Measurements from ENCODE around the gene NCKAP5.

NCKAP5 gene

DNA sequence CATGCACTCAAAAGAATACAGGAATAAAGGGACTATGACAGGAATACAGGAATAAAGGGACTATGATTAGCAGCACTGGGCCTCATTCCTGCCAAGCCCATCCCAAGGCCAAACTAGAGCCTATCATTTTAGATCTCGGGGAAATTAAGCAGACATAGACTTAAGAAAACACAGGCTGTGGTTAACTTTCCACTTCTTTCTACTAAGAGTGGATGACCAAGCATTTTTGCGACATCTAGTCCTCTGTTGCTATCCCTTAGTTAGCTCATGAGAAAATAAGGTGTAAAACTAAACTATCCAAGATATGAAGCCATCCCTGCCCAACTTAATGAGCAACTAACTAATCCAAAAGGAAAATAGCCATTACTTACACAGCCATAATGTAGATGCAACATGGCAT is 904.2 kb downstream of the NCKAP5 start:
- Histone ChIP-seq H3K9ac (ENCODE audit: low read depth in 1 of 2, low read length in 2 of 2) (no peak overlapping the region), H3K36me3 (ENCODE audit: control insufficient read depth in 1 of 2, insufficient read depth in 2 of 2, low read length in 2 of 2) (no peaks in the 10 kb centered on the region), H3K27ac (ENCODE audit: low read depth, low read length) (no peak overlapping the region), H3K9me3 (ENCODE audit: control insufficient read depth in 1 of 2, low read length in 2 of 2) (no peaks in the 10 kb centered on the region), H3K4me1 (ENCODE audit: control insufficient read depth in 1 of 2, insufficient read depth in 2 of 2, low read length in 2 of 2) (no peaks in the 10 kb centered on the region), H3K27me3 (ENCODE audit: control insufficient read depth in 1 of 2, insufficient read depth in 2 of 2, low read length in 2 of 2) (peaks cover 11 to 22% of the 10 kb centered on the region in 2 donors), H3K4me3 (ENCODE audit: low read depth in 1 of 2, low read length in 2 of 2) (no peak overlapping the region)

DNA sequence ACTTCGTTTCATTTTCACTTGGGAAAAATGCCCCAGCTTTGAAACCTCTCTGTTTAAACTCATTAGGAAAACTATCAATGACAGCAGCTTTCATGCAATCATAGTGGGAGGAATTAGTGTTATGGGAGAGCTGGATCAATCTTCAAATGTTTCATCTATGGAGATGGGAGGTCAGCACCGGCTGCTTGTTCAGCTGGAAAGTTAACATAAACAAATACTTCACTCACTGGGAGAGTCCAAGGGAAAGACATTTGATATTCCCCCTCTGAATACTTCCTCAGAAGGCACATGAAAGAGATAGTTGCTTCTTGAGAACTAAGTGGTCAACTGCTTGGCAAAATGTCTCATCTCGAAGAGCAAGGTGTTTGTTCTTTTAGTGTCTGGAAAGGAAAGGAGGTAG is 905.5 kb downstream of the NCKAP5 start:
- peaks cover 8% of the 10 kb centered on the region in 2 donors for H3K27me3 ChIP-seq (ENCODE audit: control insufficient read depth in 1 of 2, insufficient read depth in 2 of 2, low read length in 2 of 2)
- no peaks in the 10 kb centered on the region for H3K9me3 ChIP-seq (ENCODE audit: control insufficient read depth in 1 of 2, low read length in 2 of 2)
- no peaks in the 10 kb centered on the region for H3K4me1 ChIP-seq (ENCODE audit: control insufficient read depth in 1 of 2, insufficient read depth in 2 of 2, low read length in 2 of 2)
- no peak overlapping the region for H3K9ac ChIP-seq (ENCODE audit: low read depth in 1 of 2, low read length in 2 of 2)
- H3K4me3 ChIP-seq (ENCODE audit: low read depth in 1 of 2, low read length in 2 of 2): no peak overlapping the region
- no peak overlapping the region for H3K27ac ChIP-seq (ENCODE audit: low read depth, low read length)
- no peaks in the 10 kb centered on the region for H3K36me3 ChIP-seq (ENCODE audit: control insufficient read depth in 1 of 2, insufficient read depth in 2 of 2, low read length in 2 of 2)

DNA sequence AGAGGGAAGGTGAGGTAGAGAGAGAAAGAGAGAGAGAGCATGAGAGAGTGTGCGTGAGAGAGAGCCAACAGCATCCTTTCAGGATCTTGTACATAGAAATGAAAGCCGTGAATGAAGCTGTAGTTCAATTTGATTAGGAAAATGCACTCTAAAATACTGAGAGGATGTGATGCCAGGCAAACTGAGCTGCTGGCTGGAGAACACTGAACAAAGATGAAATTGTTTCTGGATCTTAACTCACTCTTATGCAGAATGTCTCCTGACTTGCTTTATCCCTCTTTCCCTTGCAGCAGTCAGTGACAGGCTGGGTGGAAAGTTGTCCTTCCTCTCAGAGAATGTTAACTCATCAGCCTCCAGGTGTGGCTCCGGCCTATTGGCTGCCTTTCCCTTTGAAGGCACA is 908.9 kb downstream of the NCKAP5 start:
- no peaks in the 10 kb centered on the region for H3K27me3 ChIP-seq (ENCODE audit: control insufficient read depth in 1 of 2, insufficient read depth in 2 of 2, low read length in 2 of 2)
- no peaks in the 10 kb centered on the region for H3K9me3 ChIP-seq (ENCODE audit: control insufficient read depth in 1 of 2, low read length in 2 of 2)
- no peak overlapping the region for H3K9ac ChIP-seq (ENCODE audit: low read depth in 1 of 2, low read length in 2 of 2)
- no peaks in the 10 kb centered on the region for H3K36me3 ChIP-seq (ENCODE audit: control insufficient read depth in 1 of 2, insufficient read depth in 2 of 2, low read length in 2 of 2)
- no peaks in the 10 kb centered on the region for H3K4me1 ChIP-seq (ENCODE audit: control insufficient read depth in 1 of 2, insufficient read depth in 2 of 2, low read length in 2 of 2)
- H3K4me3 ChIP-seq (ENCODE audit: low read depth in 1 of 2, low read length in 2 of 2): no peak overlapping the region
- no peak overlapping the region for H3K27ac ChIP-seq (ENCODE audit: low read depth, low read length)

DNA sequence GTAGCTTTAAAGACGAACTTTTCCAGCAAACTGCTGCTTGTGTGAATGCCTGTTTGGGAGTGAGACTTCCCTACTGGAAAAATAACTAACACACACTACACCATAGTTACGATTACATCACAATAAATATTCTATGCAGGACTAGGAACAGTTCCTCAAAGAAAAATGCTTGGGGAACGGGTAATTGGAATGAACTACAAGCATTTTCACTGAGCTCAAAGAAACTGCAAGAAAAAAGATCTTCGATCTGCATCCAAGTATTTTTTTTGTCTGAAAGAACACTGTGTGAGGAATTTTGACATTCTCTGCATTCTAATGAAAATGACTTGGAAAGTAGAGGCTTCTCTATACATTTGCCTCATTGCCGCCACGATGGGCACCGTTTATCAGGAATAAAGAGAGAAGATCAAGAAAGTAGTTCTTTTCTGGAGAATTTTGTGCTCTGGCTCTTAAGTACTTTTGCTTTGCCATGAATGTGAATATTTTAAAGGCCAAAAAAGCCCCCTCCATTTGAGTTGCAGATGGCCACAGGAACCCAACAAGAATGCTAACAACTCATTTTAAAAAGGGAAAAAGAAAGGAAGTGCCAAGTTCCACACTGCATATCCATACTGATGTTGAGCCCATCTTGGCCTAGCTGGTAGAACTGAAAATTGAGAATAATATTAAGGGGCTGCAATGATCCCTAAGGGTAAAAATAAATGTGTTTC is 911.8 kb downstream of the NCKAP5 start:
- Histone ChIP-seq H3K9ac (ENCODE audit: low read depth in 1 of 2, low read length in 2 of 2) (no peak overlapping the region), H3K9me3 (ENCODE audit: control insufficient read depth in 1 of 2, low read length in 2 of 2) (no peaks in the 10 kb centered on the region)

DNA sequence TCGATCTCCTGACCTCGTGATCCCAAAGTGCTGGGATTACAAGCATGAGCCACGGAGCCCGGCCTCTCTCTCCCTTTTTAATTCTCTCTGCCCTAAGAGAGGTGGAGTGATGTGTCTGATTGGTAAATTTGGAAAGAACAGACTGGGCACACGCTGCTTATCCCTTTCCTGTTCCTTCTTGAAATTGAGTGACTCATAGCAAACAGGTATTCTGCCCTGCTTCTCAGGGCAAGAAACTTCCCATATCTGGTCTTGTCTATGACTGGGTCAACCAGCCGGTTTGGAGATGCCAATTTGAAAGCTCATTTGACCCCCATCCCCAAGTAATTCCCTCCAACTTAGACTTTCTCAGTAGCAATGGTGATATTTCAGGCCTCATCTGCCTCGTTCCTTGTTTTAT is 913.3 kb downstream of the NCKAP5 start:
- no peaks in the 10 kb centered on the region for H3K4me1 ChIP-seq (ENCODE audit: control insufficient read depth in 1 of 2, insufficient read depth in 2 of 2, low read length in 2 of 2)
- no peak overlapping the region for H3K9ac ChIP-seq (ENCODE audit: low read depth in 1 of 2, low read length in 2 of 2)

More for the DNA sequence above, 911.8 kb downstream of the NCKAP5 start:
- Histone ChIP-seq H3K27ac (ENCODE audit: low read depth, low read length) (no peak overlapping the region), H3K27me3 (ENCODE audit: control insufficient read depth in 1 of 2, insufficient read depth in 2 of 2, low read length in 2 of 2) (no peaks in the 10 kb centered on the region), H3K4me3 (ENCODE audit: low read depth in 1 of 2, low read length in 2 of 2) (no peak overlapping the region), H3K4me1 (ENCODE audit: control insufficient read depth in 1 of 2, insufficient read depth in 2 of 2, low read length in 2 of 2) (no peaks in the 10 kb centered on the region), H3K36me3 (ENCODE audit: control insufficient read depth in 1 of 2, insufficient read depth in 2 of 2, low read length in 2 of 2) (no peaks in the 10 kb centered on the region)

DNA sequence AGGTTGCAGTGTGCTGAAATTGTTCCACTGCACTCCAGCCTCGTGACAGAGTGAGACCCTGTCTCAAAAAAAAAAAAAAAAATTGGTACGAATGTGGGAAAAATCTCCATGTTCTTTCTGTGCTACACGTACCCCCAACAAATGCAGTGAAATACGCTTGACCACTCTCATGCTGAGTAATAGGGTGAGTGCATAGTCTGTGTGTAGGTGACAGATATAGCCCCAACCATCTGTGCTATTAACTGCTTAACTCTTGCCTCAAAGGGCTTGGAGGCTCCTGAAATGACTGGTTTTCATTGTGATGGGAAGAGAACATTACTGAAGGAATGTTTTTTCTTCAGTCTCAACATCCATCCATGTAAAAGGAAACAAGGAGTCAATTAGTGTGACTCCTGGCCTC is 913.9 kb downstream of the NCKAP5 start:
- Histone ChIP-seq H3K27me3 (ENCODE audit: control insufficient read depth in 1 of 2, insufficient read depth in 2 of 2, low read length in 2 of 2) (no peaks in the 10 kb centered on the region), H3K9me3 (ENCODE audit: control insufficient read depth in 1 of 2, low read length in 2 of 2) (no peaks in the 10 kb centered on the region), H3K27ac (ENCODE audit: low read depth, low read length) (no peak overlapping the region), H3K4me3 (ENCODE audit: low read depth in 1 of 2, low read length in 2 of 2) (no peak overlapping the region), H3K9ac (ENCODE audit: low read depth in 1 of 2, low read length in 2 of 2) (no peak overlapping the region), H3K36me3 (ENCODE audit: control insufficient read depth in 1 of 2, insufficient read depth in 2 of 2, low read length in 2 of 2) (no peaks in the 10 kb centered on the region), H3K4me1 (ENCODE audit: control insufficient read depth in 1 of 2, insufficient read depth in 2 of 2, low read length in 2 of 2) (no peaks in the 10 kb centered on the region)

More for the DNA sequence above, 913.3 kb downstream of the NCKAP5 start:
- Histone ChIP-seq H3K4me3 (ENCODE audit: low read depth in 1 of 2, low read length in 2 of 2) (no peak overlapping the region), H3K36me3 (ENCODE audit: control insufficient read depth in 1 of 2, insufficient read depth in 2 of 2, low read length in 2 of 2) (no peaks in the 10 kb centered on the region), H3K9me3 (ENCODE audit: control insufficient read depth in 1 of 2, low read length in 2 of 2) (no peaks in the 10 kb centered on the region), H3K27ac (ENCODE audit: low read depth, low read length) (no peak overlapping the region), H3K27me3 (ENCODE audit: control insufficient read depth in 1 of 2, insufficient read depth in 2 of 2, low read length in 2 of 2) (no peaks in the 10 kb centered on the region)

DNA sequence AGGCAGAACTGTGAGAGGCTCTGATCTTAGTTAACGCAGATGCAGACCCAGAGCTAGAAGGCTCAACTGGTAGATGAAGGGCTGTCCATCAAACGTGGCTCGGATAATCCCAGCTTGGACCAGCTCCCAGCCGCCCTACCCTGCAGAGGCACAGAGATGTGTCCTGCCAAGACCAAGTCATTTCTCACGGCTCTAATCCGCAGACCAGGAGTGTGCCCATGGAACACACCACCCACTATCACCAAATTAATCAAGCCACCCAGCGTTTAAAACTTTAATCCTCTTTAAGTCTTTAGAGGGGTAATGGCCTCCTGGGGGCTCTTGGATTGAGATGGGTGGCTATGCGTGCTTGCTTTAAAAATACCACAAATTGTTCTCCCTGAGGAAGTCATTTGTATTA is 915.8 kb downstream of the NCKAP5 start:
- Histone ChIP-seq H3K27ac (ENCODE audit: low read depth, low read length) (no peak overlapping the region), H3K4me3 (ENCODE audit: low read depth in 1 of 2, low read length in 2 of 2) (no peak overlapping the region), H3K9ac (ENCODE audit: low read depth in 1 of 2, low read length in 2 of 2) (no peak overlapping the region), H3K36me3 (ENCODE audit: control insufficient read depth in 1 of 2, insufficient read depth in 2 of 2, low read length in 2 of 2) (no peaks in the 10 kb centered on the region), H3K9me3 (ENCODE audit: control insufficient read depth in 1 of 2, low read length in 2 of 2) (no peaks in the 10 kb centered on the region), H3K27me3 (ENCODE audit: control insufficient read depth in 1 of 2, insufficient read depth in 2 of 2, low read length in 2 of 2) (no peaks in the 10 kb centered on the region), H3K4me1 (ENCODE audit: control insufficient read depth in 1 of 2, insufficient read depth in 2 of 2, low read length in 2 of 2) (no peaks in the 10 kb centered on the region)

DNA sequence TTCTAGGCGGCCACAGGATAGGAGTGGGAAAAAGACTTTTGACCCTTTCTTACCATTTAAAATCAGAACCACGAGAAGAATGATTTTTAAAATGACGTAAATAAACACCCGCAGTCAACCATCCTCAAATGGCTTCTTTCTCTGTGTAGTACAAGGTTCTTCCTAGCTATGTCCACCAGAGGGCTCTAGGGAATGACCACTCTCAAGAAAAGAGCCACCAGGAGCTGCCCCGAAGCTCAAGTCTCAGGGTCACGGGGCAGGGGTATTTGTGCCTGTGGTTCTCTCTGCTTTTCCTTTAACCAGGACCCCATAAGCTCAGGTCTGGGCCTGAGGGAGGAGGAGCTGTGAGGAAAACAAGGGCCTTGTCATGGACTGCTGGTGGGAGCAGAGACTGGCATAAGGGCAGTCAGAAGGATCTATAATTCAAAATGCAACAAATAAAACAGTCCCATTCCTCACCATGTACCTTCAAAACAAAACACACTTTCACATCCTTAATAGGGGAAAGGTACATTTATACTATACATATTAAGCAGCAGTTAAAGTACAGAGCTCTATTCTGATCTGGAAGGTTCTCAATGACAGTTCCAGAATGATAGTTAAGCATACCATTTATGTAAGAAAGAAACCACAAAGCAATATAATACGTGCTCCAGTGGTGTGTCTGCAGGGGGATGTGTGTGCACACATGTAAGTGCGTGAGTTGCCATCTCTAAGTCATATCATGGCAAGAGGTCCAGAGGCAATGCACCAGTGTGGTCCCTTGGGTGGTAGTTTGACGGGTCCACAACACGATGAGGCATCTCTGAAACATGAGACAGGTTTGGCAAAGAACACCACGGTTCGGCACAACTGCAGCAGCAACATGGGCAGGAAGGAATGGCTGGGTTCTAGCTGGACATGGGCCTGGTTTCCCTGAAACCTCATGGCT is 916.9 kb downstream of the NCKAP5 start:
- no peak overlapping the region for H3K4me3 ChIP-seq (ENCODE audit: low read depth in 1 of 2, low read length in 2 of 2)
- no peak overlapping the region for H3K9ac ChIP-seq (ENCODE audit: low read depth in 1 of 2, low read length in 2 of 2)
- no peaks in the 10 kb centered on the region for H3K27me3 ChIP-seq (ENCODE audit: control insufficient read depth in 1 of 2, insufficient read depth in 2 of 2, low read length in 2 of 2)
- H3K36me3 ChIP-seq (ENCODE audit: control insufficient read depth in 1 of 2, insufficient read depth in 2 of 2, low read length in 2 of 2): no peaks in the 10 kb centered on the region
- no peaks in the 10 kb centered on the region for H3K9me3 ChIP-seq (ENCODE audit: control insufficient read depth in 1 of 2, low read length in 2 of 2)
- no peaks in the 10 kb centered on the region for H3K4me1 ChIP-seq (ENCODE audit: control insufficient read depth in 1 of 2, insufficient read depth in 2 of 2, low read length in 2 of 2)
- no peak overlapping the region for H3K27ac ChIP-seq (ENCODE audit: low read depth, low read length)

DNA sequence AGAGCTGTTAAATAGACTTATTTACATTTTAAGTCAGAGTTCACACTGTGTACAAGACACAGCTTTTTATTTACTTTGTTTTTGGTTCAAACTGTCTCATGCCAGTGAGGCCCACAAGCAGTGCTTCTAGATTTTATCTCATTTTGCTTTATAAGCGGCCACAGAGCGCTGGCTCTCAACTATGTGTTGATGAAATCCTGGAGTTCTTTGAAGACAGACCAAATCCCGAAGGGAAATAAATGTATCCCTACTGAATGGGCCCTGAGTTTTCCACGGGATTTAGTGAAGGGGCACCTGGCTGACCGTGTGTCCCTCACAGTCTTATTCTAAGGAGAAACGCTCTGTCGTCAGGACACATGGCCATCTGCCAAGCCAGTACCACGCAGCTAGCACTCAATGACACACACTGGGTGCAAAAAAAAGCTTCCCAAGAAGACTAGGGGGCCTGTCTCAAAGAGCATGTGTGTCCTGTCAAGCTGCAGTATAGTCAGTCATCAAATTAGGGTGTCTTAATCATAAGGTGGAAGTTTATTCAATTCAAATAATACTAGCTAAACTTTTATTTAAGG is 921.6 kb downstream of the NCKAP5 start:
- H3K4me3 ChIP-seq (ENCODE audit: low read depth in 1 of 2, low read length in 2 of 2): no peak overlapping the region
- no peaks in the 10 kb centered on the region for H3K9me3 ChIP-seq (ENCODE audit: control insufficient read depth in 1 of 2, low read length in 2 of 2)
- H3K4me1 ChIP-seq (ENCODE audit: control insufficient read depth in 1 of 2, insufficient read depth in 2 of 2, low read length in 2 of 2): no peaks in the 10 kb centered on the region
- H3K27me3 ChIP-seq (ENCODE audit: control insufficient read depth in 1 of 2, insufficient read depth in 2 of 2, low read length in 2 of 2): no peaks in the 10 kb centered on the region
- peaks cover 0 to 3% of the 10 kb centered on the region in 2 donors for H3K36me3 ChIP-seq (ENCODE audit: control insufficient read depth in 1 of 2, insufficient read depth in 2 of 2, low read length in 2 of 2)
- no peak overlapping the region for H3K27ac ChIP-seq (ENCODE audit: low read depth, low read length)
- H3K9ac ChIP-seq (ENCODE audit: low read depth in 1 of 2, low read length in 2 of 2): no peak overlapping the region
